NB4 (cell line): ENCODE results near the gene SOHLH1.

ENCODE experiments used
- CTCF ChIP-seq: IDR thresholded peaks from one replicate; pipeline ENCODE4 v1.5.1; 2012; ENCODE audit warnings: low read depth, low read length
- MYC ChIP-seq: IDR thresholded peaks from 2 replicates; pipeline ENCODE4 v1.6.1; 2011; ENCODE audit warnings: low read depth, low read length
- POLR2A ChIP-seq: IDR thresholded peaks from 2 replicates; pipeline ENCODE4 v1.6.1; 2011; ENCODE audit warnings: mild to moderate bottlenecking; ENCODE audit not compliant: insufficient read length; ENCODE audit errors: extremely low read depth
- TF ChIP-seq, protein P1 (sequence below): IDR thresholded peaks from 2 replicates; pipeline ENCODE4 v1.6.1; 2011; ENCODE audit warnings: low read depth, low read length

- TF ChIP-seq CTCF (no peak), POLR2A (no peak), MYC (no peak)
- TF ChIP-seq, protein P1, sequence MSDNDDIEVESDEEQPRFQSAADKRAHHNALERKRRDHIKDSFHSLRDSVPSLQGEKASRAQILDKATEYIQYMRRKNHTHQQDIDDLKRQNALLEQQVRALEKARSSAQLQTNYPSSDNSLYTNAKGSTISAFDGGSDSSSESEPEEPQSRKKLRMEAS: no peak
These were observed 48.9 kb downstream of the SOHLH1 start for GRCh38 chr9:135650408-135650807.
